Neural progenitor cell (in vitro differentiated cells): ENCODE results near the gene LRBA. TPM values are rescaled to one million over a fixed set of nuclear protein-coding genes. Genes with fewer than 3 reads are reported as not detected.

Source experiments
- DNase-seq: peaks from one replicate; pipeline ENCODE4 v3.0.0-alpha.2; 2016; ENCODE audit warnings: low spot score
- H2AFZ ChIP-seq: fragments of 200-600 bp; sonication (generic); replicated peaks from 2 replicates; pipeline ENCODE4 v1.6.1; 2016; ENCODE audit warnings: antibody characterized with exemption
- H3F3A ChIP-seq: fragments of 200-600 bp; sonication (generic); 2 replicates; pipeline ENCODE4 v1.6.1; 2016; ENCODE audit warnings: antibody characterized with exemption, low read depth
- H3K27ac ChIP-seq: fragments of 200-600 bp; sonication (generic); 2 replicates; pipeline ENCODE4 v1.5.1; 2016; ENCODE audit warnings: mild to moderate bottlenecking
- H3K27me3 ChIP-seq: fragments of 200-600 bp; sonication (generic); 2 replicates; pipeline ENCODE4 v1.6.1; 2016; ENCODE audit warnings: mild to moderate bottlenecking, moderate library complexity
- H3K36me3 ChIP-seq: fragments of 200-600 bp; sonication (generic); 2 replicates; pipeline ENCODE4 v1.5.1; 2016
- H3K4me1 ChIP-seq: fragments of 200-600 bp; sonication (generic); 2 replicates; pipeline ENCODE4 v1.6.1; 2016; ENCODE audit warnings: mixed run types
- H3K4me2 ChIP-seq: fragments of 200-600 bp; sonication (generic); 2 replicates; pipeline ENCODE4 v1.6.1; 2016
- H3K4me3 ChIP-seq: fragments of 200-600 bp; sonication (generic); 2 replicates; pipeline ENCODE4 v1.5.1; 2016
- H3K79me2 ChIP-seq: fragments of 200-600 bp; sonication (generic); 2 replicates; pipeline ENCODE4 v1.6.1; 2016; ENCODE audit warnings: low read depth
- H3K9ac ChIP-seq: fragments of 200-600 bp; sonication (generic); 2 replicates; pipeline ENCODE4 v1.6.1; 2016
- H3K9me3 ChIP-seq: fragments of 200-600 bp; sonication (generic); 2 replicates; pipeline ENCODE4 v1.5.1; 2016; ENCODE audit warnings: low read depth
- H4K20me1 ChIP-seq: fragments of 200-600 bp; sonication (generic); 2 replicates; pipeline ENCODE4 v1.6.1; 2016; ENCODE audit warnings: low read depth
- H3K27ac Mint-ChIP-seq: 3 replicates; pipeline ENCODE4 v1.8.0; 2021; ENCODE audit warnings: mixed read lengths
- H3K27me3 Mint-ChIP-seq: 2 replicates; pipeline ENCODE4 v1.8.0; 2022; ENCODE audit warnings: low read depth, mild to moderate bottlenecking, inconsistent platforms, moderate library complexity, mixed read lengths; ENCODE audit not compliant: insufficient read depth
- H3K36me3 Mint-ChIP-seq: 3 replicates; pipeline ENCODE4 v1.8.0; 2021; ENCODE audit warnings: mixed read lengths
- H3K4me1 Mint-ChIP-seq: 3 replicates; pipeline ENCODE4 v1.8.0; 2021; ENCODE audit warnings: mixed read lengths
- H3K4me3 Mint-ChIP-seq: 3 replicates; pipeline ENCODE4 v1.8.0; 2021; ENCODE audit warnings: mild to moderate bottlenecking, moderate library complexity, mixed read lengths
- H3K9me3 Mint-ChIP-seq: 3 replicates; pipeline ENCODE4 v1.8.0; 2020; ENCODE audit warnings: mixed read lengths
- EZH2 ChIP-seq: fragments of 200-600 bp; sonication (generic); IDR thresholded peaks from 2 replicates; pipeline ENCODE4 v1.6.1; 2017; ENCODE audit warnings: antibody characterized with exemption, mild to moderate bottlenecking, moderate library complexity
- EZH2phosphoT487 ChIP-seq: fragments of 200-600 bp; sonication (generic); IDR thresholded peaks from 2 replicates; pipeline ENCODE4 v1.6.1; 2017; ENCODE audit warnings: antibody characterized with exemption
- total RNA-seq: library from RNA; depleted of rRNA; stranded (reverse); fragments of >200 nt; gene quantifications from 2 replicates; pipeline ENCODE4 v1.2.3, GENCODE V29; 2015; ENCODE audit warnings: low replicate concordance
- TF ChIP-seq, protein P1 (sequence below): fragments of 200-600 bp; sonication (generic); IDR thresholded peaks from 2 replicates; pipeline ENCODE4 v1.5.1; 2017; ENCODE audit warnings: antibody characterized with exemption, mild to moderate bottlenecking

The LRBA gene
- total RNA-seq, 1 donor from 2014 or later = 111 TPM

DNA sequence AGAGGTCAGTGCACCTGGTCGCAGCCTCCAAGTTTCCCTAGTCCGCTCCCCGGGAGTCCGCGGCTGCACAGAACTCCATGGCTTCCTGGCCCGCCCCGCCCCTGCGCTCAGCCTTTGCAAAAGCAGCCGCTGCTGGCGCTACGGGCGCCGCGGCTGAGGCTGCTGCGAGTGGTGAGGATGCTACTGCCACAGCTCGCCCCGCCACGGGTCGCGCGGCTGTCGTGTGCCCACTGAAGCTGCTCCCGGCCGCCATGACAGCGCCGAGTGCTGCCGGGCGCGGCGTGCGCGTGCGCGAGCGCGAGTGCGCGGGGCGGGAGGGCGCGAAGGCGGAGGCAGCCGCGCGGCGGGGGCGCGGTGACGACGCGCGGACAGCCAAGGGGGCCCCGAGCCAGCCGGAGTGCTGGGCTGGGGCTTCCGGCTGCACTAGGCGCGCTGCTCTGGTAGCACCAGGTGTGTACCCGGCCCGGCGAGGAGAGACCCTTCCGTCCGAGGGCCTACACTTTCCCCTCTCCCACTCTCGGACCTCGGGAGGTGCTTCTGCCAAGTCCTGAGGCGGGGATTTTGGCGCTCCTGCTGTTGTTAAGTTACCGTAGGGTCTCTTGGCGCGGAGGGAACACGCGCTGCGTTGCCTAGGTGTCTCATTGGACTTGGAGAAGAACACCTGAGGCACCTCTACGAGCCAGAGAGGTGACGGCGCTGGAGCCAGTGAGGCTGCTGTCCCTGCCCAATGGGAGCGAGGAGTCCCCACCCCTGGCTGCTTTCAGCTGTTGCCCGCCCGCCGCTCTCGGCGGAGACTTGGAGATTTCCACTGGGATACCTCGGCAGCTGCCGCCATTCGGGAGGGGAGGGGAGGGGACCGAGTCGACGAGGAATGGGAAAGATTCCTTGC is 619 bp upstream of the LRBA start:
- peaks cover 2% of the 10 kb centered on the region for H3K36me3 Mint-ChIP-seq
- peak; percentile 89 for DNase-seq
- peaks cover 3% of the 10 kb centered on the region for H3K27me3 Mint-ChIP-seq
- peak overlapping the region; percentile 100 for H3K4me3 Mint-ChIP-seq
- Histone ChIP-seq H2AFZ (peak overlapping the region; percentile 89), H3K4me3 (peak overlapping the region; percentile 84), H3K4me2 (peak overlapping the region; percentile 89), H3K79me2 (peaks cover 42% of the 10 kb centered on the region), H3K4me1 (peaks cover 13% of the 10 kb centered on the region), H4K20me1 (peaks cover 19% of the 10 kb centered on the region), H3K9me3 (no peaks in the 10 kb centered on the region), H3K9ac (peak overlapping the region; percentile 25), H3K27ac (peak overlapping the region; percentile 81), H3K27me3 (no peaks in the 10 kb centered on the region), H3F3A (peaks cover 30% of the 10 kb centered on the region), H3K36me3 (no peaks in the 10 kb centered on the region)
- peak overlapping the region; percentile 83 for H3K27ac Mint-ChIP-seq
- H3K9me3 Mint-ChIP-seq = no peaks in the 10 kb centered on the region
- TF ChIP-seq EZH2 (no peak), EZH2phosphoT487 (no peak)
- TF ChIP-seq, protein P1, sequence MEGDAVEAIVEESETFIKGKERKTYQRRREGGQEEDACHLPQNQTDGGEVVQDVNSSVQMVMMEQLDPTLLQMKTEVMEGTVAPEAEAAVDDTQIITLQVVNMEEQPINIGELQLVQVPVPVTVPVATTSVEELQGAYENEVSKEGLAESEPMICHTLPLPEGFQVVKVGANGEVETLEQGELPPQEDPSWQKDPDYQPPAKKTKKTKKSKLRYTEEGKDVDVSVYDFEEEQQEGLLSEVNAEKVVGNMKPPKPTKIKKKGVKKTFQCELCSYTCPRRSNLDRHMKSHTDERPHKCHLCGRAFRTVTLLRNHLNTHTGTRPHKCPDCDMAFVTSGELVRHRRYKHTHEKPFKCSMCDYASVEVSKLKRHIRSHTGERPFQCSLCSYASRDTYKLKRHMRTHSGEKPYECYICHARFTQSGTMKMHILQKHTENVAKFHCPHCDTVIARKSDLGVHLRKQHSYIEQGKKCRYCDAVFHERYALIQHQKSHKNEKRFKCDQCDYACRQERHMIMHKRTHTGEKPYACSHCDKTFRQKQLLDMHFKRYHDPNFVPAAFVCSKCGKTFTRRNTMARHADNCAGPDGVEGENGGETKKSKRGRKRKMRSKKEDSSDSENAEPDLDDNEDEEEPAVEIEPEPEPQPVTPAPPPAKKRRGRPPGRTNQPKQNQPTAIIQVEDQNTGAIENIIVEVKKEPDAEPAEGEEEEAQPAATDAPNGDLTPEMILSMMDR = no peak
- H3K4me1 Mint-ChIP-seq = peaks cover 26% of the 10 kb centered on the region

DNA sequence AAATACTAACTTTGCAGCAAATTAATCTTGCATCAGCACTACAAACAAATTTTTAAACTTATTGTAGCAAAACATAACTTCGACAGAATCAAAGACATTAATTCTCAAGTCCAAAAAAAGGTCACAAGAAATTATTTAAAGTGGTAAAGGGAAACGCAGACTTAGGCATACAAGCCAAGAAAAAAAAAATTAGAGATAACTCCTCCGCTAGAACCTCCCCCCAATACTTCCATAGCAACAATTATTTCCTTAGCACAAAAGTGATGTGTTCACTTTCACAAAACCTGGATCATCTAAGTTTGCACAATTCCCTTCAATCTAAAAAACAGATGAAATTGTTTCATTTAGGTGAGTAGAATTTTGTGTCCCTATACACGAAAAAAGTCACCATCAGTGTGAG is 1.1 kb downstream of the LRBA start:
- Histone ChIP-seq H3F3A (peaks cover 30% of the 10 kb centered on the region), H3K4me1 (peaks cover 13% of the 10 kb centered on the region), H3K4me2 (peak overlapping the region; percentile 89), H3K4me3 (peak overlapping the region; percentile 84), H3K9ac (peak overlapping the region; percentile 28), H3K9me3 (no peaks in the 10 kb centered on the region), H2AFZ (no peak overlapping the region), H3K79me2 (peaks cover 59% of the 10 kb centered on the region), H3K36me3 (peaks cover 5% of the 10 kb centered on the region), H3K27ac (no peak overlapping the region), H4K20me1 (peaks cover 19% of the 10 kb centered on the region), H3K27me3 (no peaks in the 10 kb centered on the region)
- no peak overlapping the region for H3K27ac Mint-ChIP-seq
- TF ChIP-seq EZH2 = no peak
- TF ChIP-seq, protein P1 = no peak
- no peaks in the 10 kb centered on the region for H3K9me3 Mint-ChIP-seq
- peak overlapping the region; percentile 100 for H3K4me3 Mint-ChIP-seq
- H3K27me3 Mint-ChIP-seq = peaks cover 3% of the 10 kb centered on the region
- peaks cover 2% of the 10 kb centered on the region for H3K36me3 Mint-ChIP-seq
- no peak for DNase-seq
- H3K4me1 Mint-ChIP-seq = peaks cover 26% of the 10 kb centered on the region

DNA sequence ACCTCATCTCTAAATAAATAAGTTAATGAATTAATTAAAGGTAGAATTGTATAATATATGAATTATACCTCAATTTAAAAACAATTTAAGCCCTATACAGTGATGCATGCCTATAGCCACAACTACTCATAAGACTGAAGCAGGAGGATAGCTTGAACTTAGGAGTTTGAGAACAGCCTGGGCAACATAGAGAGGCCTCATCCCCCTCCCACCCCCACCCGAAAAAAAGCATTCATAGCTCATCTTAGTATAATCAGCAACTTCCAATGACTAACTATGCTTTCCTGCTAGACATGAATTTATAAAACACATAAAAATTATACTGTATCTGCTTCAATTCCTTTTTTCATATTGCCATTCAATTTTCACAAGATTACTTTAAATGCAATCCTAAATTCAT is 1.6 kb downstream of the LRBA start:
- Histone ChIP-seq H2AFZ (no peak overlapping the region), H3K27ac (no peak overlapping the region), H3F3A (peaks cover 30% of the 10 kb centered on the region), H3K27me3 (no peaks in the 10 kb centered on the region), H3K4me3 (peak overlapping the region; percentile 84), H3K4me2 (peak overlapping the region; percentile 89), H3K36me3 (peaks cover 5% of the 10 kb centered on the region), H4K20me1 (peaks cover 19% of the 10 kb centered on the region), H3K79me2 (peaks cover 62% of the 10 kb centered on the region), H3K9me3 (no peaks in the 10 kb centered on the region), H3K4me1 (peaks cover 13% of the 10 kb centered on the region), H3K9ac (peak overlapping the region; percentile 28)
- peak overlapping the region; percentile 100 for H3K4me3 Mint-ChIP-seq
- TF ChIP-seq, protein P1 = no peak
- no peak for TF ChIP-seq EZH2phosphoT487
- TF ChIP-seq EZH2 = no peak
- H3K4me1 Mint-ChIP-seq = peaks cover 26% of the 10 kb centered on the region
- peaks cover 3% of the 10 kb centered on the region for H3K27me3 Mint-ChIP-seq
- DNase-seq = no peak
- H3K36me3 Mint-ChIP-seq = peaks cover 2% of the 10 kb centered on the region
- no peak overlapping the region for H3K27ac Mint-ChIP-seq
- no peaks in the 10 kb centered on the region for H3K9me3 Mint-ChIP-seq
